Measurements from ENCODE around the gene FNIP1. TPM values are rescaled to one million over a fixed set of nuclear protein-coding genes. Genes with fewer than 3 reads are reported as not detected.

FNIP1 gene
- polyA plus RNA-seq, 1 of the 3 experiments (the other 2 are of a cell fraction), result 2.4 TPM

GRCh38 chr5:131622633-131623032 is 174.2 kb downstream of the FNIP1 start:
- no peak for DNase-seq
- peak overlapping the region; percentile 40; the same call in 1 of the 2 replicates for H3K4me2 ChIP-seq
- no peaks in the 10 kb centered on the region for H4K20me1 ChIP-seq (ENCODE audit: insufficient read depth)
- no peak overlapping the region for H3K9ac ChIP-seq
- peaks cover 99% of the 10 kb centered on the region for H3K79me2 ChIP-seq (ENCODE audit: insufficient read depth)
- ChIA-PET CTCF (interaction anchor here (1.4 kb wide), 1 partner anchor 33 kb away, joined by 3 read pairs; no protein-coding TSS in a partner anchor), POLR2A (no interaction called here)
- H3K27ac ChIP-seq (ENCODE audit: low read depth in 2 of 2, low read length in 1 of 2), result peak overlapping the region in 1 of 2 experiments; percentile 75; a peak in 2 of 4 replicates
- peaks cover 17% of the 10 kb centered on the region for H3F3A ChIP-seq (replicated peaks; ENCODE audit: insufficient read depth)
- WGBS (ENCODE audit: low lambda C conversion rate), result 34% methylated on average over 2 of the region's 2 CpGs
- H3K36me3 ChIP-seq (replicated peaks in 1 of 2; ENCODE audit: control insufficient read depth in 1 of 2, insufficient read depth in 2 of 2, low read length in 1 of 2), result no peaks in the 10 kb centered on the region
- no peaks in the 10 kb centered on the region for H3K27me3 ChIP-seq (ENCODE audit: insufficient read depth)
- H3K9me3 ChIP-seq, result no peaks in the 10 kb centered on the region
- TF ChIP-seq USF2 (IDR thresholded peaks at IDR 0.05; ENCODE audit: borderline replicate concordance, low read depth, low read length), result no peak
- no peak for TF ChIP-seq MAX (IDR thresholded peaks at IDR 0.05; ENCODE audit: low read depth)
- TF ChIP-seq JUND (IDR thresholded peaks at IDR 0.05), result peak; percentile 61
- no peak for TF ChIP-seq MXI1 (IDR thresholded peaks at IDR 0.05; ENCODE audit: low read depth, low read length)
- no peak for TF ChIP-seq USF1 (IDR thresholded peaks at IDR 0.05; ENCODE audit: borderline replicate concordance, low read depth)
- no peak for TF ChIP-seq GATA2 (CRISPR knock-in tag; IDR thresholded peaks at IDR 0.05)
- TF ChIP-seq TCF12 (IDR thresholded peaks at IDR 0.05), result peak; percentile 38; the same call in 1 of the 2 replicates
- no peak for TF ChIP-seq NRF1 (IDR thresholded peaks at IDR 0.05; ENCODE audit: low read depth, low read length)
- peak; percentile 45; the same call in 1 of the 2 replicates for TF ChIP-seq NFIC (IDR thresholded peaks at IDR 0.05; ENCODE audit: borderline replicate concordance)
- no peak for TF ChIP-seq RFX5 (IDR thresholded peaks at IDR 0.05; ENCODE audit: low read length)
- TF ChIP-seq RXRA (IDR thresholded peaks at IDR 0.05; ENCODE audit: borderline replicate concordance, low read depth), result 0 out of 2 replicates have a peak, but pooled peaks have one; percentile 3
- no peak for TF ChIP-seq SMC3 (IDR thresholded peaks at IDR 0.05; ENCODE audit: low read depth, low read length)
- no peak for TF ChIP-seq GABPA (IDR thresholded peaks at IDR 0.05; ENCODE audit: low read depth)
- TF ChIP-seq SIN3A (IDR thresholded peaks at IDR 0.05; ENCODE audit: borderline replicate concordance, low read depth, low read length), result no peak
- no peak for TF ChIP-seq CHD2 (IDR thresholded peaks at IDR 0.05; ENCODE audit: low read length, partially characterized antibody)
- TF ChIP-seq ZBTB33 (IDR thresholded peaks at IDR 0.05; ENCODE audit: borderline replicate concordance, low read depth), result no peak
- peak; percentile 79 for TF ChIP-seq FOSL2 (IDR thresholded peaks at IDR 0.05; ENCODE audit: borderline replicate concordance, low read depth)
- no peak for TF ChIP-seq RAD21 (IDR thresholded peaks at IDR 0.05; ENCODE audit: low read length)
- no peak for TF ChIP-seq EZH2phosphoT487 (IDR thresholded peaks at IDR 0.05; ENCODE audit: borderline replicate concordance, low read depth)
- no peak for TF ChIP-seq IRF3 (IDR thresholded peaks at IDR 0.05; ENCODE audit: low read depth, low read length)
- no peak for TF ChIP-seq ELF1 (IDR thresholded peaks at IDR 0.05)
- no peak for TF ChIP-seq EP300 (IDR thresholded peaks at IDR 0.05; ENCODE audit: borderline replicate concordance in 1 of 2, low read depth in 1 of 2, low read length in 1 of 2)
- TF ChIP-seq RCOR1 (IDR thresholded peaks at IDR 0.05; ENCODE audit: low read length), result no peak
- TF ChIP-seq PBX3 (IDR thresholded peaks at IDR 0.05), result no peak
- TF ChIP-seq POLR2AphosphoS5 (IDR thresholded peaks at IDR 0.05; ENCODE audit: low read depth, low read length), result no peak
- TF ChIP-seq YY1 (IDR thresholded peaks at IDR 0.05; ENCODE audit: low read depth), result no peak
- TF ChIP-seq TAF1 (IDR thresholded peaks at IDR 0.05; ENCODE audit: borderline replicate concordance, low read depth, low read length), result no peak
- H3K9me2 ChIP-seq, result no peaks in the 10 kb centered on the region
- peaks cover 0 to 5% of the 10 kb centered on the region in 2 experiments; a peak in 3 of 4 replicates for H3K4me1 ChIP-seq (ENCODE audit: control insufficient read depth in 1 of 2, insufficient read depth in 2 of 2, low read depth in 1 of 2, low read length in 1 of 2)
- H3K4me3 ChIP-seq (ENCODE audit: low read depth in 2 of 2, low read length in 1 of 2), result no peak overlapping the region
- 0 out of 2 replicates have a peak overlapping the region, but pooled peaks have one; percentile 6 for H2AFZ ChIP-seq (ENCODE audit: low read depth)
